Stimulated activated CD4-positive, alpha-beta T cell treated with anti-CD3 and anti-CD28 coated beads, Interleukin-1b, Interleukin-23, amount 100 ng/mL, for 4 hours (primary cell): ENCODE measurements around the gene RBBP8NL.

Source experiments
- DNase-seq, 2 donors: peaks; one replicate each; pipeline ENCODE4 v3.0.0-alpha.2; 2020; ENCODE audit warnings: low read depth in 2 of 2

RBBP8NL gene

GRCh38 chr20:62408055-62408454, 19.3 kb downstream of the RBBP8NL start:
- DNase-seq, result no peak

GRCh38 chr20:62407221-62407992, 19.9 kb downstream of the RBBP8NL start, which contains the start of gene CABLES2:
TSS of gene CABLES2 (minus strand) at chr20:62407285. CDS start at chr20:62407276, 9 bp downstream.
- DNase-seq, result peak; percentile 79 to 87

DNA sequence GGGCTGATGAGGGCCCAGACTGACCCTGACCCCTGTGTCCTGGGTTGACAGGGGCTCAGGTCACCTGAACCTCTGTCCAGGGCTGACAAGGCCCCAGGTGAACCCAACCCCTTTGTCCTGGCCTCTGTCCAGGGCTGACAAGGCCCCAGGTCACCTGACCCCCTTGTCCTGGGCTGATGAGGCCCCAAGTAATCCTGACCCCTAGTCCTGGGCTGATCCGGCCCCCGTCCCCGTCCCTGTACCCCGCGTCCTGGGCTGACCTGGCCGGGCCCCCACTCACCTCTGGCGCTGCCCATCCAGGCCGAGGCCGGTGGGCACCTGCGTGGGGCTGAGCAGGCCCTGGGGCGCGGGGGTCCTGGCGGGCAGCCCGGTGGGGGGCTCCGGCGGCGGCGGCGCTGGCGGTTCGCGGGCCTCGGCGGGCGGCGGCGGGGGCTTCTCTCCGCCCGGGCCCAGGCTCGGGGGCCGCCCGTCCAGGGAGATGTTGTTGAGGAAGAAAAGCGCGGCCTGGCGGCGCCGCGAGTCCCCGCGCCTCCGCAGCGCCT, 20.6 kb downstream of the RBBP8NL start:
- DNase-seq, result no peak

DNA sequence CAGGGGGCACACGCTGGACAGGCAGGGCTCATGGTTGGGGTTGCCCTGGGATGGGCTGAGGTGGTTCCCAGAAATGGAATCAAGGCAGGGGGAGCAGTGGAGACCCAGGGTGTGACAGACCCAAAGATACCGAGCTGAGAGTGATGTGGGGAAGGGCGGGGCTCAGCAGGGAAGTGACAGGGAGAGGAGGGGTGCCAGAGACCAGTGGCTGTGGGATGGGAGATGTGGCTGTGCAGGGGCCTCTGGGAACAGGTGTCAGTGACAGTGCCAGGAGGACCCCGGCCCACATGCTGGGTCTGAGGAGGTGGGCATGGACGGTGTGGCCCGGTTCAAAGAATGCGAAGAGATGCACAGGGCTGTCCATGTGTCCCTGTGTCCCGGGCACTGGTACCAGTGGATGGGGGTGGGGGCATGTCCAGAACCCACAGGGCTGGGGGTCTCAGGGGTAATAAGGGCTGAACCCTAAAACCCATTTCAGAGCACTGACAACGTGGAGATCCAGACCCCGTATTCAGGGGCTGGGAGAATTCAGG, 21.3 kb downstream of the RBBP8NL start:
- no peak for DNase-seq

DNA sequence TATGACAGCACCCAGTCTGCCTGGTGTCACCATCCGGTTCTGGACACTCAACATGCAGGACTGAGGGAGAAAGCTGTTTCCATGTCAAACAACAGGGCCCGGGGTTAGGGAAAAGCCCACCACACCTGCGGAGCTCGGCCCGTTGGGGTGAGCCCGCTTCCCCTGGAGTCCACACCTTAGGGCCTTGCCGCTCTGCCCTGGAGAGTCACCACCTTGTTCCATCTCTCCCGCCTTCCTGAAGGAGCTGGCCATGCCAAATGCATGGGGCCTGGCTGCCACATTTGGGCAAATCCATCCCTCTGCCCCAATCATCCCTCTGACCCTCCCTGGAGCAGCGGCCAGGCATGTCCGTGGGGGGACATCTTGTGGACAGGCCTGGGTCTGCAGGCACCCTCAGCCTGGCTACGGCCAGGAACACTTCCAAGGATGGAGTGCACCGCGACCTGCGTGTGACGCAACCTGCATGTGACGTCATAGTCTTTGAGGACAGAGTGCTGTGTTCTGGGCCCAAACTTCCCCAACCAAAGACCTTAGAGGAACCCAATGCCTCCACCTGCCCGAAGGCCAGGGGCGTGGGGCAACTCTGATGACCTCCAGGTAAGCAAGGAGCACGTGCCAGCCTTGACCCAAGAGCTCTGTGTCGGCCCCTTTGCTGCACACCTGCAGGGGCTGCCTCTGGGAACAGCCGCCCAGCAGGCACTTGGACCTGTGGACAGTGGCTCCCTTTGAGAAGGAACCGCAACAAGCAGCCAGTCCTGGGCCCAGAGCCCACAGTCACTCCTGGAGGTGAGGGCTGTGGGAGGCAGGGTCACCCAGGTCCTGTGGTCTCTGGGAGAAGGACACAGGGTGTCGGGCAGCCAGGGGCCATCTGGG, 22.0 kb downstream of the RBBP8NL start:
- DNase-seq, result no peak

- DNase-seq, result no peak
Observed at GRCh38 chr20:62404761-62405107, 22.6 kb downstream of the RBBP8NL start.

GRCh38 chr20:62404112-62404665, 23.1 kb downstream of the RBBP8NL start:
- no peak for DNase-seq

GRCh38 chr20:62403331-62403730, 24.0 kb downstream of the RBBP8NL start:
- DNase-seq, result no peak

DNA sequence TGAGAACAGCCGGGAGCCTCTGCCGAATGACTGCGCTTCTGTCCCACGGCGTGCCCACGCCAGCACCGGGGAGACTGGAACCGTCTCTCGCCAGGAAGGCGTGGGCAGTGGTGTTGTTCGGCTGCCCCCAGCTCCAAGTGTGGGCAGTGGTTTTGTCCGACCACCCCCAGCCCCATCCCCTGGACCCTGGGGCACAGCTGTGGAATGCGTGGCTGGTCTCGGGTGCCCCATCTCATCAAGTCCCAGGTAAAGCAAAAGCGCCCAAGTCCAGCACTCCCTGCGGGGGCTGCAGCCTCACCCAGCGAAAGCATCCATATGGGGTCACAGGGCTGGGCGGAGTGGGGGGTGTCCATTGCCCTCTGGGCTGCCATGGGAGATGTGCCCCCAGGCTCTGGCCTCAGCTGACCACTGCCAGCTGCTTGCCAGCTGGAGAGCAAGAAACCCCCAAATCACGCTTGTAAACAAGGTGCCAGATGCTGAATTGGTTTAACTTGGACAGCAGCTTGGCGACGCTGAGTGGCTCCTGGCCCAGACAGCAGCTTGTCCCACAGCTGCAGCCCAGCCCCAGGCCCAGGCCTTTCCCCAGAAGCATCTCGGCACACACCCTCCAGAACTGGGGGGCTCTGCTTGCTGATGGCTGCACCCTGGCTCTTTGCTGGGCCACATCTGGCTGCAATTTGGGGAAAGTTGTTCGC, 24.7 kb downstream of the RBBP8NL start:
- no peak for DNase-seq

GRCh38 chr20:62401331-62401779, 26.0 kb downstream of the RBBP8NL start:
- DNase-seq, result no peak

DNA sequence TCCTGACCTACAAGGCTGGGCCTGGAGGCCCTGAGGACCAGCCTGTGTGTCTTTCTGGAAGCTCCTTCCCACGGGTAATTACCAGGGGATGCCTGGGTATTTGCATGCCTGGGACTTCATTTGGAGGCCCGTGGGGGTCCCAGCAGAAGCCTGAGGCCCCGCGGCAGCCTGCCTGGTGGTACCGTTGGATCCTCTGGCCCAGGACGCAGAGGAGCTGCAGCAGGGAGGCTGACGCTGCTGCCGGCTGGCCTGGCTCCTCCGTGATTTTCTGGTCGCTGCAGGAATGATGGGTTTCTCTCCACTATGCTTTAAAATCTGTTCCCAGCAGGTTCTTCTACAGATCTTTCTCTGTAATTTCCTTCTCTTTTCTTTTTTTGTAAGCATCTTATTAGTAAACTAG, 26.8 kb downstream of the RBBP8NL start:
- no peak for DNase-seq

GRCh38 chr20:62400021-62400420, 27.3 kb downstream of the RBBP8NL start:
- DNase-seq, result no peak

GRCh38 chr20:62398120-62398821, 29.1 kb downstream of the RBBP8NL start:
- DNase-seq, result no peak

- no peak for DNase-seq
Observed at GRCh38 chr20:62396367-62397239, 30.7 kb downstream of the RBBP8NL start.

DNA sequence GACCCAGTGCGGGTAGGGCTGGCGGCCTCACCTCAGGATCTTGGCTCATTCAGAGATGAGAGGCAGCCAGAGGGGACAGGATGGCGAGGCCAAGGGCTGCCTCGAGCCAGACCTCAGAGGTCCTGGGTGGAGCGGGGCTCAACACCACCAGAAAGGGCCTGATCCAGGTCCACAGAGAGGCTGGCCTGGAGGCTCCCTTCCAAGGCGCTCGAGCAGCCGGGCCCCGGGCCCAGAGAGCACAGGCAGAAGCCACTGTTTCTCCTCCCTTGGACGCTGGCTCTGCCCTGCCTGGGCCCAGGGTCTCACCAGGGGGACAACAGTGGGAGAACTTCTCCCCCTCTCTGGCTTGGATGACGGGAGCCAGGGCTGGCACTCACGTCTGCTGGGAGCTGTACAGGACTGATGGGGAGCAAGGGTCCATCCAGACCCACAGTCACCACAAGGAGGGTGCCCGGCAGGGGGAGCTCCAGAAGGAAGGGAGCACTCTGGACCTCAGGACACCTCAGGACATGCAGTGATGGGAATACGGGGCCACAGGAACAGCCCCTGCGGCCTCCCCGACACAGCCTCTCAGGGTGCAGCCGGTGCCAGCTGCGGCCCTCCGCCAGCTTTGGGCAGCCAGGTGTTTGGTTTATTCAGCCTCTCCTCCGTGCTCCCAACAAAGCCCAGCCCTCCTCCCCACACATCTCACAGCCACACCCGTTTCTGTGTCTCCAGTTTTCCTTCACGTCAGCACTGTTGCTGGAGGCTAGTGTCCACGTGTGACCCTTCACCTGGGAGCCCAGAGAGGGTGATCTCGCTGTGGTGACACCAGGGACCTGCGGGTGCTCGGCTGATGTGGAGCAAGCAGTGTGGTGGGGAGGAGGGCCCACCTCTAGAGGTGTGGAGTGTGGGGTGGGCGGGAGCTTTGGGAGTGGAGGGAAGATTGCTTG, 31.8 kb downstream of the RBBP8NL start:
- DNase-seq, result no peak

- DNase-seq, result no peak
Observed at GRCh38 chr20:62394248-62395245, 32.8 kb downstream of the RBBP8NL start.

DNA sequence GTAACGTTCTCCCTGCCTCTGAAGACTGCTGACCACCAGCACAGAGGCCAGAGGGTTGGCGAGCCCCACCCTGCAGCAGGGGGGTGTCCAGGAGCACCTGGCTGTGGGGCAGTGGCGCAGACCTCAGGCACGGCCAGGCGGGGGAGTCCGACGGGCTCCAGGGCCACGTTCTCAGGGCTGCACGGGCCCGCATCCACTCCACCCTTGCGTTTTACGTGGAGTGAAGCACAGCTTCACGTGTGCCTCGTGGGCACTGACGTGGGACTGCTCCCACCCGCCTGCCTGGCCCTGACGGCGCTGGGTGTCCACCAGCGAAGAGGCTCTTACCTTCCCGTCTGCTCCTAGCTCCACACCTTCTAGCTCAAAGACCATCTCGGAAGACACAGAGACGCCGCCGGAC, 33.5 kb downstream of the RBBP8NL start:
- no peak for DNase-seq

GRCh38 chr20:62393335-62393665, 34.0 kb downstream of the RBBP8NL start:
- DNase-seq, result no peak
